ENCODE measurements around the gene PIP5KL1.

PIP5KL1 gene, protein sequence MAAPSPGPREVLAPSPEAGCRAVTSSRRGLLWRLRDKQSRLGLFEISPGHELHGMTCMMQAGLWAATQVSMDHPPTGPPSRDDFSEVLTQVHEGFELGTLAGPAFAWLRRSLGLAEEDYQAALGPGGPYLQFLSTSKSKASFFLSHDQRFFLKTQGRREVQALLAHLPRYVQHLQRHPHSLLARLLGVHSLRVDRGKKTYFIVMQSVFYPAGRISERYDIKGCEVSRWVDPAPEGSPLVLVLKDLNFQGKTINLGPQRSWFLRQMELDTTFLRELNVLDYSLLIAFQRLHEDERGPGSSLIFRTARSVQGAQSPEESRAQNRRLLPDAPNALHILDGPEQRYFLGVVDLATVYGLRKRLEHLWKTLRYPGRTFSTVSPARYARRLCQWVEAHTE

GRCh38 chr9:127930231-127931091 is at the start of gene PIP5KL1:
PIP5KL1 (minus strand) TSS chr9:127930777; CDS start chr9:127930752, 25 bp downstream.
- peak within 1 kb of the TSS; percentile 64 for H3K4me3 ChIP-seq (ENCODE audit: low read depth, low read length)
- TF ChIP-seq CTCF (IDR thresholded peaks at IDR 0.05; ENCODE audit: borderline replicate concordance, insufficient read depth, low read depth, low read length) = no peak

- TF ChIP-seq CTCF (IDR thresholded peaks at IDR 0.05; ENCODE audit: borderline replicate concordance, insufficient read depth, low read depth, low read length) = no peak
Observed at GRCh38 chr9:127980060-127980705, 49.6 kb upstream of the PIP5KL1 start.

DNA sequence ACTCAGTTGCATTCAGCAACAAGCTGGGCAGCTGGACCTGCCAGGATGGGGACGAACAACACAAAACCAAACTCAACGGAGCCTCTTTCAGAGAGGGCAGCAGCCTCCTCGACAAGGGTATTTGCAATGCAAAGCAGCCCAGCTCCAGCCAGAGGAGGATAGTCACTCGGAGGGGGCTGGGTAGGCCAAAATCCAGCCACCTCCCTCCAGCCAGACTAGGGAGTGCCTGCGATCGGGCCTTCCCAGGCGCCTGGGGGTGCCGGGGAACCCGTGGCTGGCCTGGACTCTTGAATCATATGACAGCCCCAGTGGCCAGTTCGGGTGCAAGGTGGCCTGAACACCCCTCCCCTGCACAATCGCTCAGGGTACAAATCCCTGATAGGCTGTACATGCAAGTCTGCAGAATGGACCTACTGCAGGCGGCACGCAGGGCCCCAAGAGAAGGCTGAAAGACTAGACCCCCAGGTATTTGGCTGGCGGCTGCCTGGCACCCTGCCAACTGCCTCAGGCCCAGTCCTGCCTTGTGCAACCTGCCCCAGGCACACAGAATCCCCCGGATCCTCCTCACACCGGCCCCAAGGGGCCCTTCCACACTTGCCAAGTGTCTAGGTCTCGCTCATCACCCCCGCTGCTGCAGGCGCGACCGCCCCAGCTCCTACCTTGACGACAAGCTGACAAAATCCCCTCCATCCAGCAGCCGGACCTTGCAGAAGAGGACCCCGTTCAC is 48.9 kb upstream of the PIP5KL1 start:
- no peak for TF ChIP-seq CTCF (IDR thresholded peaks at IDR 0.05; ENCODE audit: borderline replicate concordance, insufficient read depth, low read depth, low read length)
- peak overlapping the region; percentile 76 for H3K4me3 ChIP-seq (ENCODE audit: low read depth, low read length)

More at GRCh38 chr9:127980060-127980705, 49.6 kb upstream of the PIP5KL1 start:
- peak overlapping the region; percentile 76 for H3K4me3 ChIP-seq (ENCODE audit: low read depth, low read length)

DNA sequence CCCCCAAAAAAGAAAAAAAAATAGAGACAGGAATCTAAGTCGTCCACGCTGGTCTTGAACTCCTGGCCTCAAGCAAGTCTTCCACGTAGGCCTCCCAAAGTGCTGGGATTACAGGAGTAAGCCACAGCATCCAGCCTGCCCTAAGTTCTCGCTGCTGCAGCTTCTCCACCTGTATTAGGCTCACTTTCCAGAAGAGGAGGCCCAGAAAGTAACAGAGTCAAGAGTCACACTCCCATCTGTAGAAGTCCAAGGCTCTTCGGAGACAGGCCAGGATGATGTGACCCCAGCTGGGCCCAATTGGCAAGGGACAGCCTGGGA is 48.4 kb upstream of the PIP5KL1 start:
- TF ChIP-seq CTCF (IDR thresholded peaks at IDR 0.05; ENCODE audit: borderline replicate concordance, insufficient read depth, low read depth, low read length) = no peak

DNA sequence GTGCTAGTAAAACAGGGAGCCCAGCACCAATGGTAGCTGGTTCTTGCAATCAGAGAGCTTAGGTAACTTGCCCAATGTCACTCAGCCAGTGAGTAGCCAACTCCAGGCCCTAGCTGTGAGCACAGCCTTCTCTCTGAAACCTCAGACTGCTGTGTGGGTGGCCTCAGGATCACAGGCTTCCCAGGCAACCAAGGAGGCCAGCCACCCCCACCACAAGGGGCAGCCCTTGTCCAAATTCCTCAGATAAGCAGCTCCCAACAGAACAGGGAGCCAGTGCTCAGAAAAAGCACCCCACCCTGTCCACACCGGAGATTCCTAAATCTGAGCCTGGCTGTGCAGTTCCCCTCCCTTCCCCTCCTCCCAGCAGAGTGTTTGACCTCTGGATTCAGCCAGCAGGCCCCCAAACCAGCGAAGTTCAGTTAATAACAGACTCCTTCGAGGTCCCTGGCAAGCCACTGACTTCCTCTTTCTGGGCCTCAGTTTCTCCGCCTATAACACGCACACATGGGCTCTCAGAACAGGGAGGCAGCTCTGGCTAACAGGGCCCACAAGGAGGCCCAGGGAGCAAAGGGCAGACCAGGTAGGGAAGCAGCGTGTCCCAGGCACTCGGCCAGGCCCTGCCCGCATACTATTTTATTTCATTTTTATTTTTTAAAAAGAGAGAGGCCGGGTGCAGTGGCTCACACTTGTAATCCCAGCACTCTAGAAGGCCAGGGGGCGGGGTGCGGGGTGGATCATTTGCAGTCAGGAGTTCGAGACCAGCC is 47.5 kb upstream of the PIP5KL1 start:
- TF ChIP-seq CTCF (IDR thresholded peaks at IDR 0.05; ENCODE audit: borderline replicate concordance, insufficient read depth, low read depth, low read length) = 0 out of 2 replicates have a peak, but pooled peaks have one; percentile 13
- H3K4me3 ChIP-seq (ENCODE audit: low read depth, low read length) = peak overlapping the region; percentile 43

More for the DNA sequence above, 48.4 kb upstream of the PIP5KL1 start:
- peak overlapping the region; percentile 76 for H3K4me3 ChIP-seq (ENCODE audit: low read depth, low read length)

All from GM12875 (cell line).